ENCODE results near the gene MIS18A. TPM values are rescaled to one million over a fixed set of nuclear protein-coding genes. Genes with fewer than 3 reads are reported as not detected.
"Not testable (repeated sequence)": the region's sequence is repeated elsewhere in the genome, so short reads cannot be mapped to it uniquely, and the experiment has no call there.

Gene MIS18A
- total RNA-seq, 2 experiments from 2014 or later: 21.5 to 35.3 TPM

- intact Hi-C loops (cut with DNase I, micrococcal nuclease): loop anchor here in 1 of 2 experiments (5.0 kb wide), 1 partner anchor 291 kb away; no protein-coding TSS in a partner anchor
- no peaks in the 10 kb centered on the region for H3K27me3 Mint-ChIP-seq
- H3K4me3 Mint-ChIP-seq: no peak overlapping the region
- H3K27ac Mint-ChIP-seq: no peak overlapping the region
- peaks cover 17% of the 10 kb centered on the region for H3K4me1 Mint-ChIP-seq
- ATAC-seq: no peak
- no peak for DNase-seq
- CTCF ChIA-PET: interaction anchor here (1.1 to 1.4 kb wide), 2 partner anchors 17 to 20 kb away, joined by 3 to 4 read pairs; no protein-coding TSS in a partner anchor
- H3K36me3 Mint-ChIP-seq (ENCODE audit: low read depth): peaks cover 16% of the 10 kb centered on the region
- POLR2A ChIA-PET: no interaction called here
- H3K9me3 Mint-ChIP-seq (ENCODE audit: low read depth): no peaks in the 10 kb centered on the region
Observed at GRCh38 chr21:32276671-32277070, 2.2 kb downstream of the MIS18A start.

DNA sequence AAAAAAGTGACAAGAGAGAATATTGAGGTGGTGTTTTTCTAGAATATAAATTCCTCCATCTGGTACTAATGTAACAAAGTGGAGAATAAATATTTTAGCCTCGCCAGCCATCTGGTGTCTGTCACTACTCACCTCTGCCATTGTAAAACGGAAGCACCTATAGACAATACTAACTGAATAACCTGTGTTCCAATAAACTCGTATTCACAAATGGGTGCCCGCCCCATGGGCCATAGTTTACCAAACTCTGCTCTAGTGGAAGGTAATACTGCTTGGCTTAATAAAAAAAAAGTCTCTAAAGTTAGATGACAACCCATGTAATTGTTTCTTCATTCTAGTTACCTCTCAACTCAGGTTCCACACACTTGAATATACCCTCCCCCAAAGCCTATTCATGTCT lies 8.1 kb downstream of the MIS18A start:
- Mint-ChIP-seq H3K36me3 (ENCODE audit: low read depth) (peaks cover 40% of the 10 kb centered on the region), H3K27me3 (no peaks in the 10 kb centered on the region), H3K9me3 (ENCODE audit: low read depth) (no peaks in the 10 kb centered on the region), H3K27ac (no peak overlapping the region), H3K4me3 (no peak overlapping the region), H3K4me1 (no peaks in the 10 kb centered on the region)
- ChIA-PET CTCF (no interaction called here), POLR2A (no interaction called here)
- intact Hi-C loops (cut with DNase I, micrococcal nuclease): no loop called here
- ATAC-seq (no peak), DNase-seq (no peak)

- H3K27me3 Mint-ChIP-seq; CTCF ChIA-PET; H3K27ac Mint-ChIP-seq; POLR2A ChIA-PET; intact Hi-C loops (cut with DNase I, micrococcal nuclease); H3K9me3 Mint-ChIP-seq (ENCODE audit: low read depth); H3K4me3 Mint-ChIP-seq; ATAC-seq; H3K4me1 Mint-ChIP-seq; DNase-seq: not testable (repeated sequence)
- peaks cover 24% of the 10 kb centered on the region for H3K36me3 Mint-ChIP-seq (ENCODE audit: low read depth)
Observed at GRCh38 chr21:32265321-32265720, 13.5 kb downstream of the MIS18A start.

GRCh38 chr21:32261929-32262328 lies 16.9 kb downstream of the MIS18A start:
- DNase-seq (no peak), ATAC-seq (no peak)
- intact Hi-C loops (cut with DNase I, micrococcal nuclease): no loop called here
- H3K27ac Mint-ChIP-seq: no peak overlapping the region
- no peaks in the 10 kb centered on the region for H3K9me3 Mint-ChIP-seq (ENCODE audit: low read depth)
- ChIA-PET CTCF (no interaction called here), POLR2A (no interaction called here)
- peaks cover 1% of the 10 kb centered on the region for H3K4me1 Mint-ChIP-seq
- H3K36me3 Mint-ChIP-seq (ENCODE audit: low read depth): peaks cover 11% of the 10 kb centered on the region
- H3K4me3 Mint-ChIP-seq: no peak overlapping the region
- no peaks in the 10 kb centered on the region for H3K27me3 Mint-ChIP-seq

- POLR2A ChIA-PET: no interaction called here
- Mint-ChIP-seq H3K27ac (peak overlapping the region; percentile 20), H3K36me3 (ENCODE audit: low read depth) (no peaks in the 10 kb centered on the region), H3K9me3 (ENCODE audit: low read depth) (no peaks in the 10 kb centered on the region), H3K4me1 (peaks cover 1% of the 10 kb centered on the region), H3K4me3 (no peak overlapping the region), H3K27me3 (peaks cover 5% of the 10 kb centered on the region)
- CTCF ChIA-PET: interaction anchor here (1.0 kb wide), 1 partner anchor 394 kb away, joined by 3 read pairs; no protein-coding TSS in a partner anchor
- ATAC-seq: no peak
- intact Hi-C loops (cut with DNase I, micrococcal nuclease): no loop called here
- DNase-seq: no peak
Observed at GRCh38 chr21:32260130-32260529, 18.7 kb downstream of the MIS18A start.

DNA sequence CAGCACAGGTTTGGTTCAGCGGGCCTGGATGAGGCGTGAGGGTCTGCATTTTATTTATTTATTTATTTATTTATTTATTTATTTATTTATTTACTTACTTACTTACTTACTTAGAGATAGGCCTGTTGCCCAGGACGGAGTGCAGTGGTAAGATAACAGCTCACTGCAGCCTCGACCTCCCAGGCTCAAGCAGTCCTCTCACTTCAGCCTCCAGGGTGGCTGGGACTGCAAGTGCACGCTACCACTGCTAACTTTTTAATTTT lies 20.1 kb downstream of the MIS18A start:
- ATAC-seq; H3K36me3 Mint-ChIP-seq (ENCODE audit: low read depth); H3K9me3 Mint-ChIP-seq (ENCODE audit: low read depth); H3K27ac Mint-ChIP-seq; H3K27me3 Mint-ChIP-seq; POLR2A ChIA-PET; H3K4me1 Mint-ChIP-seq; H3K4me3 Mint-ChIP-seq; DNase-seq: not testable (repeated sequence)
- CTCF ChIA-PET: interaction anchor here (1.0 to 1.3 kb wide), 4 partner anchors 10 to 472 kb away, joined by 3 to 5 read pairs (median 4); no protein-coding TSS in a partner anchor
- intact Hi-C loops (cut with DNase I, micrococcal nuclease): loop anchor here (1.0 to 10.0 kb wide), 4 partner anchors 161 to 472 kb away; no protein-coding TSS in a partner anchor

DNA sequence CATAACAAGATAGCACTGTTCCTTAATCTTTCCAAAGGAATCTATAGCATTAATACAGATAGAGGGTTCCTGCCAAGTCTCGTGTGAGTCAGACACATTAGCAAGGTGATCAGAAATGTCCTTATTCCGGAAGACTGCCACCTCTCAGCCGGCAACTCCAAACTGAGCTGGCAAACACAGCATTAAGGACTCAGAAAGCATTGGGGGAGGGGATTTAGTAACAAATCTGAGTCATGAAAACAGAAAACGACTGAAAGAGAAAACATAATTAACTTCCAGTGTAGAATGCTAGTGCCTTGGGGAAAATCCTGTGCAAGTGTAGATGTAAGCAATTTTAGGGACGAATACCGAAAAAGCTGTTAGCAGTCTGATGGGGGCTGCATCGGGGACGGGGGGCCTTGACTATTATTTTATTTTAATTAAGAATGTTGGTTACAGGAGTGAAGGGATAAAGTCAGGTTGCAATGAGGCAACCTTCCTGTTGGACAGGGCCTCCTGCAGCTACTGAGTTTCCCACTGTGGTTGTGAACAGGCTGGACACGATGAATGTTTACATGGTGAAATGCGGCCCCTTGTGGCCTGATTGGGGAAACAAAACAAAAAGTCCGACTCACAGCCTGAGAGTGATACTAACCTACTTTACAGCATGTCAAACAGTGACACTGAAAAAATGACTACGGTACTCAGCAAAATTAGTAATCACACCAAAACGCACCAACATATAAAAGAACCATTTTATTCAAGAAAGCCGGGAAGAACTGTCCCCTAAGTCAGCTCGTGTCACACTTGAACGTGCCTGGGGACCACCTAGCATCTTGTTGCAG lies 20.7 kb downstream of the MIS18A start:
- ChIA-PET POLR2A (no interaction called here), CTCF (interaction anchor here (0.6 to 1.5 kb wide), 10 partner anchors 11 to 472 kb away, joined by 3 to 5 read pairs (median 3); no protein-coding TSS in a partner anchor)
- no peak overlapping the region for H3K27ac Mint-ChIP-seq
- H3K9me3 Mint-ChIP-seq (ENCODE audit: low read depth): no peaks in the 10 kb centered on the region
- intact Hi-C loops (cut with DNase I, micrococcal nuclease): loop anchor here (1.0 to 10.0 kb wide), 4 partner anchors 161 to 472 kb away; no protein-coding TSS in a partner anchor
- H3K4me1 Mint-ChIP-seq: peaks cover 1% of the 10 kb centered on the region
- DNase-seq: peak; percentile 67
- no peaks in the 10 kb centered on the region for H3K36me3 Mint-ChIP-seq (ENCODE audit: low read depth)
- peak; percentile 70 for ATAC-seq
- H3K4me3 Mint-ChIP-seq: no peak overlapping the region
- peaks cover 7% of the 10 kb centered on the region for H3K27me3 Mint-ChIP-seq

- ChIA-PET CTCF (interaction anchor here (0.6 to 1.5 kb wide), 5 partner anchors 8 to 471 kb away, joined by 3 to 5 read pairs (median 3); no protein-coding TSS in a partner anchor), POLR2A (no interaction called here)
- Mint-ChIP-seq H3K27ac (no peak overlapping the region), H3K27me3 (peaks cover 7% of the 10 kb centered on the region), H3K4me1 (peaks cover 1% of the 10 kb centered on the region), H3K9me3 (ENCODE audit: low read depth) (no peaks in the 10 kb centered on the region), H3K4me3 (no peak overlapping the region), H3K36me3 (ENCODE audit: low read depth) (no peaks in the 10 kb centered on the region)
- intact Hi-C loops (cut with DNase I, micrococcal nuclease): loop anchor here in 1 of 2 experiments (5.0 to 10.0 kb wide), 2 partner anchors 160 to 272 kb away; no protein-coding TSS in a partner anchor
- ATAC-seq: no peak
- no peak for DNase-seq
Observed at GRCh38 chr21:32256873-32257620, 21.8 kb downstream of the MIS18A start.

- Mint-ChIP-seq H3K27me3 (peaks cover 15% of the 10 kb centered on the region), H3K9me3 (ENCODE audit: low read depth) (peaks cover 3% of the 10 kb centered on the region), H3K4me1 (peaks cover 1% of the 10 kb centered on the region), H3K4me3 (no peak overlapping the region), H3K36me3 (ENCODE audit: low read depth) (no peaks in the 10 kb centered on the region), H3K27ac (no peak overlapping the region)
- intact Hi-C loops (cut with DNase I, micrococcal nuclease): loop anchor here in 1 of 2 experiments (5.0 to 10.0 kb wide), 2 partner anchors 159 to 271 kb away; no protein-coding TSS in a partner anchor
- POLR2A ChIA-PET: no interaction called here
- no peak for ATAC-seq
- no peak for DNase-seq
- CTCF ChIA-PET: interaction anchor here (0.6 to 1.2 kb wide), 2 partner anchors 20 to 159 kb away, joined by 3 to 4 read pairs; no protein-coding TSS in a partner anchor
Observed at GRCh38 chr21:32256251-32256650, 22.6 kb downstream of the MIS18A start.

DNA sequence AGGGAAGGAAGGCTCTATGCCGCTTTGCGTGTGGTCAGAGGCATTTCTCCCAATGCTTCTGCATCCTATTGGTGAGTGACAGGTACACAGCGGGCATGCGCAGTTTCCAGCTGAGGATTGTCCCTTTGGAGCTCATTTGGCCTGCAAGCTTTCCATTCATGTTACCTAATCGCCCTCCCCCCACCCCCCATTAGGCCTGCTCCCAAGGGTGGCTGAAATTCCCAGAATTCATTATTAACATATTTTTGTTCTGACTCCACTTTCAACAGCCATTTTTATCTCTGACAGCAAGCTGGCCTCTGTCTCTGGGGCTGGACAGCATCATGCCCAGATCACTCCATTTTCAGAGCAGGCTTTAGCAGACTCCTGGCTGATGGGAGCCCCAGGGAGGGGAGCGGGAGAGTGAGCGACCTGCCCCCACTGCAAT lies 25.6 kb downstream of the MIS18A start:
- H3K27ac Mint-ChIP-seq: no peak overlapping the region
- H3K36me3 Mint-ChIP-seq (ENCODE audit: low read depth): no peaks in the 10 kb centered on the region
- POLR2A ChIA-PET: no interaction called here
- CTCF ChIA-PET: no interaction called here
- no peaks in the 10 kb centered on the region for H3K4me1 Mint-ChIP-seq
- intact Hi-C loops (cut with DNase I, micrococcal nuclease): loop anchor here in 1 of 2 experiments (10.0 kb wide), 1 partner anchor 268 kb away; no protein-coding TSS in a partner anchor
- H3K27me3 Mint-ChIP-seq: peaks cover 20% of the 10 kb centered on the region
- no peak overlapping the region for H3K4me3 Mint-ChIP-seq
- ATAC-seq (no peak), DNase-seq (no peak)
- peaks cover 8% of the 10 kb centered on the region for H3K9me3 Mint-ChIP-seq (ENCODE audit: low read depth)

DNA sequence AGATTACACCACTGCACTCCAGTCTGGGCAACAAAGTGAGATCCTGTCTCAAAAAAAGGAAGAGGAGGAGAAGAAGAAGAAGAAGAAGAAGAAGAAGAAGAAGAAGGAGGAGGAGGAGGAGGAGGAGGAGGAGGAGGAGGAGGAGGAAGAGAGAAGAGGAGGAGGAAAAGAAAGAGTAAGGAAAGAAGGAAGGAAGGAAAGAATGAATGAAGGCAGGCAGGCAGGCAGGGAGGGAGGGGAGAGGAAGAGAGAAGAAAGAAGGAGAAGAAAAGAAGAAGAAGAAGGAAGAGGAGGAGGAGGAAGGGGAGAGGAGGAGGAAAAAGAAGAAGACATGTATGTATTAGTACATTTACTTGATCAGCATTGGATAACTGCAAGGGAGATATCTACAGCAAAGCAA lies 26.7 kb downstream of the MIS18A start:
- DNase-seq: no peak
- Mint-ChIP-seq H3K9me3 (ENCODE audit: low read depth) (peaks cover 8% of the 10 kb centered on the region), H3K27ac (no peak overlapping the region), H3K4me1 (no peaks in the 10 kb centered on the region), H3K27me3 (peaks cover 22% of the 10 kb centered on the region), H3K4me3 (no peak overlapping the region), H3K36me3 (ENCODE audit: low read depth) (no peaks in the 10 kb centered on the region)
- intact Hi-C loops (cut with DNase I, micrococcal nuclease): loop anchor here in 1 of 2 experiments (10.0 kb wide), 1 partner anchor 267 kb away; no protein-coding TSS in a partner anchor
- CTCF ChIA-PET: no interaction called here
- POLR2A ChIA-PET: no interaction called here
- ATAC-seq: no peak

Data from activated CD4-positive, alpha-beta T cell treated with anti-CD3 and anti-CD28 coated beads for 36 hours (primary cell).